GM19023 (cell line): ENCODE measurements around the gene TP53.
"Not testable (repeated sequence)": the region's sequence is repeated elsewhere in the genome, so short reads cannot be mapped to it uniquely, and the experiment has no call there.

Experiments
- ATAC-seq: cut with Tn5 transposase; IDR thresholded peaks from one replicate; pipeline ENCODE4 v1.9.1; 2021; ENCODE audit warnings: mild to moderate bottlenecking, moderate library complexity; ENCODE audit not compliant: unreplicated experiment

The TP53 gene

GRCh38 chr17:7677388-7678067 lies 9.8 kb downstream of the TP53 start:
- ATAC-seq, result no peak

DNA sequence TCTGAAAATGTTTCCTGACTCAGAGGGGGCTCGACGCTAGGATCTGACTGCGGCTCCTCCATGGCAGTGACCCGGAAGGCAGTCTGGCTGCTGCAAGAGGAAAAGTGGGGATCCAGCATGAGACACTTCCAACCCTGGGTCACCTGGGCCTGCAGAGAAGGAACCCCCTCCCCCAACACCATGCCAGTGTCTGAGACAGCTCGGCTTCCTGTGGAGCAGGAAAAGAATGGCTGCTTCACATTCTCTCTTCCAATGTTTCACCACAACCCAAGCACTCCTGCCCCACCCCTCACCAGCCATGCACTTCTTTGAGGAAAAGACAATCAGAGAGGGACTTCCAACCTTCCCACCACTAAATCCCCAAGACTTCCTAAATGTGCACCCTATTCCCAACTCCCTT lies 10.8 kb downstream of the TP53 start:
- no peak for ATAC-seq

GRCh38 chr17:7674934-7675333 lies 12.4 kb downstream of the TP53 start:
- ATAC-seq, result no peak

DNA sequence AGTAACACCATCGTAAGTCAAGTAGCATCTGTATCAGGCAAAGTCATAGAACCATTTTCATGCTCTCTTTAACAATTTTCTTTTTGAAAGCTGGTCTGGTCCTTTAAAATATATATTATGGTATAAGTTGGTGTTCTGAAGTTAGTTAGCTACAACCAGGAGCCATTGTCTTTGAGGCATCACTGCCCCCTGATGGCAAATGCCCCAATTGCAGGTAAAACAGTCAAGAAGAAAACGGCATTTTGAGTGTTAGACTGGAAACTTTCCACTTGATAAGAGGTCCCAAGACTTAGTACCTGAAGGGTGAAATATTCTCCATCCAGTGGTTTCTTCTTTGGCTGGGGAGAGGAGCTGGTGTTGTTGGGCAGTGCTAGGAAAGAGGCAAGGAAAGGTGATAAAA lies 14.1 kb downstream of the TP53 start:
- ATAC-seq, result no peak

DNA sequence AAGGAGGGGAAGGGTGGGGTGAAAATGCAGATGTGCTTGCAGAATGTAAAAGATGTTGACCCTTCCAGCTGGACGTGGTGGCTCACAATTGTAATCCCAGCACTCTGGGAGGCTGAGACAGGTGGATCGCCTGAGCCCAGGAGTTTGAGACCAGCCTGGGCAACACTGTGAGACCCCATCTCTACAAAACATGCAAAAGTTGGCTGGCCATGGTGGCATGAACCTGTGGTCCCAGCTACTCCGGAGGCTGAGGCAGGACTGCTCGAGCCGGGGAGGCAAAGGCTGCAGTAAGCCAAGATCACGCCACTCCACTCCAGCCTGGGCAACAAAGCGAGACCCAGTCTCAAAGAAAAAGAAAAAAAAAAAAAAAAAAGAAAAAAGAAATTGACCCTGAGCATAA lies 18.8 kb downstream of the TP53 start:
- no peak for ATAC-seq

DNA sequence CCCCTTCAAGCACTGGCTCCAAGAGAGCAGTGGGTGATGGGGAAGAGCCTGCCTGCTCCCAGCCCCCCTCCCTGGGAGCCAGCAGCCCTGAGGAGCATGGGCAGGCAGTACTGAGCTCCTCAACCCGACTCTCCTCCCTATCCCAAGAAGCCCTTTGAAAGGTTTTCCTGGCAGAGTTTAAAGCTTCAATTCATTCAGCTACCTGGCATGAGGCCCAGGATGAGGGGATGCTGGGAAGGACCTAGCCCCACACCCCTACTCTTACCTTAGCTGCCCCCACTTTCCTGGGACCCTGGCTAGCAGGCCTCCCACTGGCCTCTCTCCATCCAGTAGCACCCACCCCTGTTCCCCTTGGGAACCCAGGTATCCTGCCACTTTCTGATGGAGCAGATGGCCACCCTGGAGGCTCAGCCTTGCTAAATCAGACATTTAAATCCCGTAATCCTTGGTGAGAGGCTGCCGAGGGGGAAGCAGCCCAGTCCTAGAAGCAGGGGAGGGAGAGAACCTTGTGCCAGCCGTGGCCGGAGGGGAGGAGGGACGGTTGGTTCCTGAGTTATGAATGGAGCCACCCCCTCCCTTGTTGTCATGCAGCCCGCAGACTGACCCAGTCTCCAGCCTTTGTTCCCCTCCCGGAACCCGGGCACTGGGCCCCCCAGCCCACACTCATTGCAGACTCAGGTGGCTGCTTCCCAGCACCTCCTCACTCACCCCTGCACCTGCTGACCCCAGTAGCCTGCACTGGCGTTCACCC lies 19.5 kb downstream of the TP53 start:
- ATAC-seq, result no peak

DNA sequence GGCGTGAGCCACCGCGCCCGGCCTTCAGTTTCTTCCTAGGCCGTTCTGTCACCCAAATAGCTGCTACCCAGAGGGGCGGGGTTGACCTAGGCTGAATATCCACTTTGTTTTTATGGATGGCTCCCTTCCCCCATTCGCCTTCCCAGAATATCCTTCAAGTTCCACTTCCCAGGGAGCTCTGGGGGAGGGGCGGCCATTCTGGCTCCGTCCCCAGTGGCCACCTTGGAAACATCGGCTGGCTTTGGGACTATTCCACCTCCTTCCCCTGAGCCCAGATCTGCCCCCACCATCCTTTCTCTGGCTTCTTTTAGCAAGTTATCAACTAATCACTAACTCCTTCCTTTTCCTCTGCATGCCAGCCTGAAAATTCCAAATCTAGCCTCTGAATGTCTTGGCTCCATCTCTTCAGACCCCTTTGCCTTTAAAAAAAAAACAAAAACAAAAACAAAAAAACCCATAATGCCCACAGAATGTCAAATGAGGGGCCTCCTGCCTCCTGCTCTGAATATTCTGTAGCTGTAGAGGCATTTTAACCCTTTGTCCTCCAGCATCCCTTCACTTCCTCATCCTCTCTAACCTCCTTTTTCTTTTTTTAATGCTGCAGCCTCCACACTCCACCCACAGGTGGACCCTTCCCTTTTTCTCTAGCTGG lies 30.2 kb downstream of the TP53 start:
- no peak for ATAC-seq

DNA sequence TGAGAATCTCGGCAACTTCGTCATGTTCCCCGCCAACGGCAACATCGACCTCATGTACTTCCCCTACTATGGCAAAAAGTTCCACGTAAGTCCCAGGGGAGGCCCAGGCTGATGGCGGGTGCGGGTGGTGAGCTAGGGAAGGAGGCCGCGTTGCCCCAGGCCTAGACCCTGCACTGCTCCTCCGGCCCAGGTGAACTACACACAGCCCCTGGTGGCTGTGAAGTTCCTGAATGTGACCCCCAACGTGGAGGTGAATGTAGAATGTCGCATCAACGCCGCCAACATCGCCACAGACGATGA lies 31.8 kb downstream of the TP53 start:
- no peak for ATAC-seq

DNA sequence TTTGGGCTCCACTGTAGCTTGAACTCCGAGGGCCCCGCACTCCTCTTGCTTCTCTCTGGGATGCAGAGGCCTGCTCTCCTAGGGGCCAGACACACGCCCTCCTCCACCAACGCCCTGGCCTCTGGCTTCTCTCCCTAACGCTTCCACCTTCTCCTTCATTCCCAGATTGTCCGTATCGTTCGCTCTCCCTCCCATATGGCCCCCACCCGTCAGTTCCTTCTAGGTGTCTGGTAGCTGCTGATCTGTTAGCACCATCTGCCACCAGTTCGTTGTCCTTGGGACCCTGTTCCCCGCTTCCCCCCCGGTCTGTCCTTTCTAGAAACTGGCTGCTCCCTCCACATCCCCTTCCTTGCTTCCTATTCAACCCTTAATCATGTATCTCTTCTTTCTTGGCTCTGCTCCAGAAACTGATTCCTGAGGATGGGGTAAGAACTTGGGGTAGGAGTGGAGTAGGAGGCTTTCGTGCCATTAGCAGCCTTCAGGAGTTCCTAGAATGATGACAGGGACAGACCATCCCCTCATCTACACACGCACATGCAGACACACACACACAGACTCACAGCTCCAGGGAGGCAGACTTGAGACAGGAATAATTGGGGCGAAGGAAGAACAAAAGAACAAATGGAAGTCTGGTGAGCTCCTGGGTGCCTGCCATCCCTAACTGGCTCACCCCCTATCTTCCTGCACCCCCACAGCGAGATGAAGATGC lies 32.3 kb downstream of the TP53 start:
- ATAC-seq, result no peak

GRCh38 chr17:7652388-7653356 lies 34.6 kb downstream of the TP53 start:
- no peak for ATAC-seq

DNA sequence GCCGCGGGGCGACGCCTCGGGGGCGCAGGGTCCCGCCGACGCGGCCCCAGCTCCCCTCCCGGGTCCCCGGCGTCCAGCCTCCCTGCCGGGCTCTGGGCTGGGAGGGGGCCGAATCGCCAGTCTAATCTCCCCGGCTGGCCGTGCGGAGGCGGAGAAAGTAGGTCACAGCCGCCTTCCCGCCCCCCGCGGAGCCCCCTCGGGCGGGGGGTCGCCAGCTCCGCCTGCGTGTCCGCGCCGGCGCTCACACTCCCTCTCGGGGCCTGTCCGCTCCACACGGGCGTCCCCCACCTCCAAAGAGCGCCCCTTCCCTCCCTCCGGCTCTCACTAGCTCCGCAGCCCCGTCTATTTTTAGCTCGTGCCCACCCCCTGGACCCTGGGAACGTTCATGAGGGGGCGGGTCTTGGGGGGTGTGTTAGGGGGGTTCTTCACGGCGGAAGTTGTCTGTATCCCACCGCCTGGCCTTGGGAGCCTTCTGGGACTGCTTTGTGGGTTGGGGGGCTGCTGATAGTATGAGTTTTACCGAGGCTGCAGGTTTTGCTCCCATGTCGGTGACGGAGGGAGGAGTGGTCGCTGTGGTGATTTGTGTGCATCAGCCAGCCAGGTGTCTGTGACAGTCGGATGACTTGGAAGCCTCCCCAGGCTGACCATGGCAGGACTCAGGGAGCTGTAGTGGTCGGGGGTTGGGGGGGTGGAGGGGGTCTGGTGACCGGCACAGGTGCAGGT lies 35.5 kb downstream of the TP53 start:
- ATAC-seq, result no peak

GRCh38 chr17:7651097-7651664 lies 36.1 kb downstream of the TP53 start:
- ATAC-seq, result no peak

DNA sequence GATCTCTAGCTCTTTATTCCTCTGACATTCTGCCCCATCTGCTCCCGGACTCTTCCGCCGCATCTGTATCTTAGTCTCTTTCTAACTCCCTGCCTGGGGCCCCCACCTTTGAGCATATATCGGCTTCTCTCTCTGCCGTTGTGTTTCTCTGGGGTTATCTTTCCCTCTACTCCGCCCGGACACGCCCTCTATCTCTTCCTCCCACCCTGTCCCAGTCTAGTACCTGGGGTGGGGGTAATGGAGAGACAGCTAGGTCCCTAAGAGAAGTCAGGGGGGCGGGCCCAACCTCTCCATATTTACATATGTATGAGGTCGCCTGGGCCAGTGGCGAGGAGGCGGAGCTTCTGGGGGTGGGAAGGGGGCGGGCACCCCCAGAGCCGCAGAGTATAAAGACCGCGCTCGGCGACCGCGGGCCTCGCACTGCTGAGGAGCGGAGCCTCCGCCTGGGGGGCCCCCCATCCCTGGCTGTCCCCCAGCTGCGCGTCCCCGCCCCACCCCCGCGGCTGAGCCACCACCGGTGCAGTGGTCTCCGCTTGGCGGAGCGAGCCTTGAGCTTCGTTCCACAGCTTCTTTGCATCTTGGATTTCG lies 36.7 kb downstream of the TP53 start, which contains the start of gene ATP1B2:
Gene ATP1B2 (plus strand): TSS at position 418 of the 588 bp plus-strand sequence. CDS start 593 bp downstream, outside the sequence.
- ATAC-seq, result no peak

GRCh38 chr17:7647018-7647417 lies 40.3 kb downstream of the TP53 start:
- ATAC-seq, result no peak

GRCh38 chr17:7646457-7646856 lies 40.8 kb downstream of the TP53 start:
- ATAC-seq, result no peak

- no peak for ATAC-seq
These were observed 42.5 kb downstream of the TP53 start for GRCh38 chr17:7644775-7645174.

DNA sequence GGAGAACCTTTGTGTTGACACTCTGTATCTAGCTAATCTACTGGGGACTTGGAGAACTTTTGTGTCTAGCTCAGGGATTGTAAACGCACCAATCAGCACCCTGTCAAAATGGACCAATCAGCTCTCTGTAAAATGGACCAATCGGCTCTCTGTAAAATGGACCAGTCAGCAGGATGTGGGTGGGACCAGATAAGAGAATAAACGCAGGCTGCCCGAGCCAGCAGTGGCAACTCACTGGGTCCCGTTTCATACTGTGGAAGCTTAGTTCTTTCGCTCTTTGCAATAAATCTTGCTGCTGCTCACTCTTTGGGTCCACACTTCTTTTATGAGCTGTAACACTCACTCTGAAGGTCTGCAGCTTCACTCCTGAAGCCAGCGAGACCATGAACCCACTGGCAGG lies 45.7 kb downstream of the TP53 start:
- ATAC-seq, result not testable (repeated sequence)

DNA sequence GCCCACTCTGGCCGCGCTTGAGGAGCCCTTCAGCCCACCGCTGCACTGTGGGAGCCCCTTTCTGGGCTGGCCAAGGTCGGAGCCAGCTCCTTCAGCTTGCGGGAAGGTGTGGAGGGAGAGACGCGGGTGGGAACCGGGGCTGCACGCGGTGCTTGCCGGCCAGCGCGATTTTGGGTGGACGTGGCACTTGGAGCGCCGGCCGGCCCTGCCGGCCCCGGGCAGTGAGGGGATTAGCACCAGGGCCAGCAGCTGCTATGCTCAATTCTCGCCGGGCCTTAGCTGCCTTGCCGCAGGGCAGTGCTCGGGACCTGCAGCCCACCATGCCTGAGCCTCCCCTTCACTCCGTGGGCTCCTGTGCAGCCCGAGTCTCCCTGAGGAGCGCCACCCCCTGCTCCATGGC lies 46.5 kb downstream of the TP53 start:
- no peak for ATAC-seq

- no peak for ATAC-seq
These were observed 51.1 kb downstream of the TP53 start for GRCh38 chr17:7636163-7636562.
